ENCODE results near the gene ANGPTL7. TPM values are rescaled to one million over a fixed set of nuclear protein-coding genes. Genes with fewer than 3 reads are reported as not detected.

ANGPTL7 gene
- polyA plus RNA-seq, 2 of the 4 experiments (the other 2 are of a cell fraction): not detected

DNA sequence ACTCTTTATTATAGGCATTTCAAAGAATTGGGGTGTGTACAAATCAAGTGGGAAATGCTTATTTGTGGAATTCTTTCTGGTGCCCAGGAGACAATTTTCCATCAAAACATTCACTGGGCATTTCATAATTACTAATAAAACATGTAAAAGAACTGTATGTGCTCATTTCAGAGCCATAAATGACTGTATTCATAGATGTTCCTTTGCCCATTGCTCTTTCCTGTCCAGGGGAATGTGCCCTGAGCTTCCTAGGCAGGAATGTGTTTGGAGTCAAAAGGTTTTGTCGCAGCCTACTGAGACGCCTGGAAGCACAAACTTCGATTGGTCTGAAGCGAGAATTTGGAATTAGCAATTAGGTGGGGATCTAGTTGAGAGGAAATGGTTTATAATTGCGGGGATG is 45.8 kb upstream of the ANGPTL7 start:
- H3K4me3 ChIP-seq: no peak overlapping the region
- WGBS (ENCODE audit: missing lambda C conversion rate): 99% methylated on average over 5 of the region's 5 CpGs
- ATAC-seq (no peak), FAIRE-seq (no peak), DNase-seq (ENCODE audit: low read depth in 1 of 2, low spot score in 1 of 2) (no peak)
- no peak overlapping the region for H3K4me2 ChIP-seq
- H3K4me1 ChIP-seq: no peaks in the 10 kb centered on the region
- CTCF ChIA-PET: interaction anchor here (1.6 kb wide), 1 partner anchor 22 kb away, joined by 3 read pairs; no protein-coding TSS in a partner anchor
- TF ChIP-seq KDM5A (IDR thresholded peaks at IDR 0.05) (no peak), ZSCAN20 (CRISPR knock-in tag; IDR thresholded peaks at IDR 0.05) (no peak), JUN (IDR thresholded peaks at IDR 0.05) (no peak), RARB (CRISPR knock-in tag; IDR thresholded peaks at IDR 0.05) (no peak), CBX2 (IDR thresholded peaks at IDR 0.05; ENCODE audit: borderline replicate concordance, low read depth) (no peak), EHMT2 (IDR thresholded peaks at IDR 0.05; ENCODE audit: low read depth) (no peak), RNF2 (IDR thresholded peaks at IDR 0.05; ENCODE audit: borderline replicate concordance, low read depth) (no peak), NR3C1 (IDR thresholded peaks at IDR 0.05) (no peak), TFCP2L1 (CRISPR knock-in tag; IDR thresholded peaks at IDR 0.05) (no peak), PHF8 (IDR thresholded peaks at IDR 0.05; ENCODE audit: borderline replicate concordance, low read depth) (no peak)
- TF ChIP-seq, protein P1, sequence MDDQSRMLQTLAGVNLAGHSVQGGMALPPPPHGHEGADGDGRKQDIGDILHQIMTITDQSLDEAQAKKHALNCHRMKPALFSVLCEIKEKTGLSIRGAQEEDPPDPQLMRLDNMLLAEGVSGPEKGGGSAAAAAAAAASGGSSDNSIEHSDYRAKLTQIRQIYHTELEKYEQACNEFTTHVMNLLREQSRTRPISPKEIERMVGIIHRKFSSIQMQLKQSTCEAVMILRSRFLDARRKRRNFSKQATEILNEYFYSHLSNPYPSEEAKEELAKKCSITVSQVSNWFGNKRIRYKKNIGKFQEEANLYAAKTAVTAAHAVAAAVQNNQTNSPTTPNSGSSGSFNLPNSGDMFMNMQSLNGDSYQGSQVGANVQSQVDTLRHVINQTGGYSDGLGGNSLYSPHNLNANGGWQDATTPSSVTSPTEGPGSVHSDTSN (IDR thresholded peaks at IDR 0.05): no peak
- no peaks in the 10 kb centered on the region for H3K9me3 ChIP-seq
- POLR2A ChIA-PET: no interaction called here
- H3K27ac ChIP-seq: no peak overlapping the region

DNA sequence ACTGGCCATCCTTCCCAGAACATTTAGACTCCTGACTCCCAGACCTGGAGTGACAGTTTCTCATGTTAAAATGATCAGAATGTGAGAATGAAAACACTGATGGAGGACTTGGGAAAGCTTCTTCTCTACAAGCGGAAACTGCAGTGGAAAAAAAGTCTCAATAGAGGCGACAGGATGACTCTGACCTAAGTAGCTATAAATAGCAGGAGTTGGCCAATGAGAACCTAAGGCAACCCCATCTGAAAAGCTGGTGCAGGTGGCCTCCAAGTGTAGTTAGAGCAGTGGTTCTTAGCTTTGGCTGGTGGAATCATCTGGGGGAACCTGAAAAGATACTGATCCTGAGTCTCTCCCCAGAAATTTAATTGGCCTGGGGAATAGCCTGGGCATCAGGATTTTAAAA is 45.2 kb upstream of the ANGPTL7 start:
- WGBS (ENCODE audit: missing lambda C conversion rate): 89% methylated on average over 2 of the region's 2 CpGs
- ATAC-seq (no peak), DNase-seq (ENCODE audit: low read depth in 1 of 2, low spot score in 1 of 2) (no peak), FAIRE-seq (no peak)
- H3K4me1 ChIP-seq: no peaks in the 10 kb centered on the region
- H3K27ac ChIP-seq: no peak overlapping the region
- no peaks in the 10 kb centered on the region for H3K9me3 ChIP-seq
- H3K4me2 ChIP-seq: no peak overlapping the region
- no peak overlapping the region for H3K4me3 ChIP-seq
- ChIA-PET CTCF (interaction anchor here (1.6 kb wide), 1 partner anchor 23 kb away, joined by 3 read pairs; no protein-coding TSS in a partner anchor), POLR2A (no interaction called here)
- TF ChIP-seq CBX2 (IDR thresholded peaks at IDR 0.05; ENCODE audit: borderline replicate concordance, low read depth) (no peak), POLR2AphosphoS2 (conservative IDR thresholded peaks at IDR 0.05; ENCODE audit: low read length) (no peak), FOXS1 (CRISPR knock-in tag; IDR thresholded peaks at IDR 0.05) (no peak), TP53 (CRISPR knock-in tag; IDR thresholded peaks at IDR 0.05) (no peak), RCOR1 (IDR thresholded peaks at IDR 0.05; ENCODE audit: low read depth, low read length) (no peak), ZFP36 (IDR thresholded peaks at IDR 0.05; ENCODE audit: borderline replicate concordance, partially characterized antibody) (no peak), POLR2A (IDR thresholded peaks at IDR 0.05; ENCODE audit: low read length) (no peak), KDM5A (IDR thresholded peaks at IDR 0.05) (no peak), PHF8 (IDR thresholded peaks at IDR 0.05; ENCODE audit: borderline replicate concordance, low read depth) (no peak), RARB (CRISPR knock-in tag; IDR thresholded peaks at IDR 0.05) (no peak), HOXA7 (CRISPR knock-in tag; IDR thresholded peaks at IDR 0.05) (no peak), HOXB13 (CRISPR knock-in tag; IDR thresholded peaks at IDR 0.05; ENCODE audit: low read depth) (no peak), NFE2L2 (conservative IDR thresholded peaks at IDR 0.05; ENCODE audit: low read length) (no peak), HDAC2 (IDR thresholded peaks at IDR 0.05) (no peak), ZNF302 (CRISPR knock-in tag; IDR thresholded peaks at IDR 0.05) (no peak)
- TF ChIP-seq, protein P2, sequence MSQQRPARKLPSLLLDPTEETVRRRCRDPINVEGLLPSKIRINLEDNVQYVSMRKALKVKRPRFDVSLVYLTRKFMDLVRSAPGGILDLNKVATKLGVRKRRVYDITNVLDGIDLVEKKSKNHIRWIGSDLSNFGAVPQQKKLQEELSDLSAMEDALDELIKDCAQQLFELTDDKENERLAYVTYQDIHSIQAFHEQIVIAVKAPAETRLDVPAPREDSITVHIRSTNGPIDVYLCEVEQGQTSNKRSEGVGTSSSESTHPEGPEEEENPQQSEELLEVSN (IDR thresholded peaks at IDR 0.05; ENCODE audit: borderline replicate concordance, low read depth): no peak
- TF ChIP-seq, protein P3, sequence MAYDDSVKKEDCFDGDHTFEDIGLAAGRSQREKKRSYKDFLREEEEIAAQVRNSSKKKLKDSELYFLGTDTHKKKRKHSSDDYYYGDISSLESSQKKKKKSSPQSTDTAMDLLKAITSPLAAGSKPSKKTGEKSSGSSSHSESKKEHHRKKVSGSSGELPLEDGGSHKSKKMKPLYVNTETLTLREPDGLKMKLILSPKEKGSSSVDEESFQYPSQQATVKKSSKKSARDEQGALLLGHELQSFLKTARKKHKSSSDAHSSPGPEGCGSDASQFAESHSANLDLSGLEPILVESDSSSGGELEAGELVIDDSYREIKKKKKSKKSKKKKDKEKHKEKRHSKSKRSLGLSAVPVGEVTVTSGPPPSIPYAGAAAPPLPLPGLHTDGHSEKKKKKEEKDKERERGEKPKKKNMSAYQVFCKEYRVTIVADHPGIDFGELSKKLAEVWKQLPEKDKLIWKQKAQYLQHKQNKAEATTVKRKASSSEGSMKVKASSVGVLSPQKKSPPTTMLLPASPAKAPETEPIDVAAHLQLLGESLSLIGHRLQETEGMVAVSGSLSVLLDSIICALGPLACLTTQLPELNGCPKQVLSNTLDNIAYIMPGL (CRISPR knock-in tag; IDR thresholded peaks at IDR 0.05; ENCODE audit: borderline replicate concordance): no peak
- TF ChIP-seq, protein P4, sequence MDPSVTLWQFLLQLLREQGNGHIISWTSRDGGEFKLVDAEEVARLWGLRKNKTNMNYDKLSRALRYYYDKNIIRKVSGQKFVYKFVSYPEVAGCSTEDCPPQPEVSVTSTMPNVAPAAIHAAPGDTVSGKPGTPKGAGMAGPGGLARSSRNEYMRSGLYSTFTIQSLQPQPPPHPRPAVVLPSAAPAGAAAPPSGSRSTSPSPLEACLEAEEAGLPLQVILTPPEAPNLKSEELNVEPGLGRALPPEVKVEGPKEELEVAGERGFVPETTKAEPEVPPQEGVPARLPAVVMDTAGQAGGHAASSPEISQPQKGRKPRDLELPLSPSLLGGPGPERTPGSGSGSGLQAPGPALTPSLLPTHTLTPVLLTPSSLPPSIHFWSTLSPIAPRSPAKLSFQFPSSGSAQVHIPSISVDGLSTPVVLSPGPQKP (IDR thresholded peaks at IDR 0.05; ENCODE audit: low read depth, low read length): no peak

Measured in A549 (cell line).